Endothelial cell of umbilical vein (primary cell): ENCODE results near the gene SNX30. TPM values are rescaled to one million over a fixed set of nuclear protein-coding genes. Genes with fewer than 3 reads are reported as not detected.

ENCODE experiments used
- BruUV-seq: library from RNA; stranded (reverse); fragments of 400-500 nt; replicated peaks from 2 replicates; lab custom pipeline; 2021; lab: Mats Ljungman, UMichigan
- CTCF ChIA-PET: fragments of 300-600, 350-600 bp; sonication (Branson Sonifier 250); formaldehyde crosslinking; loops from one replicate; lab custom pipeline; 2021; ENCODE audit warnings: antibody characterized with exemption, inconsistent platforms; lab: Charles Lee
- POLR2A ChIA-PET: fragments of 300-600, 350-600 bp; sonication (Branson Sonifier 250); formaldehyde crosslinking; loops from one replicate; lab custom pipeline; 2021; ENCODE audit warnings: antibody characterized with exemption, inconsistent platforms; lab: Charles Lee
- DNase-seq: peaks from one replicate; pipeline ENCODE4 v3.0.0-alpha.2; 2011; ENCODE audit warnings: low read depth, low spot score
- FAIRE-seq: peaks from 2 replicates; lab custom pipeline; 2011; peaks lifted over from hg19 to GRCh38; lab: Jason Lieb, UNC
- H2AFZ ChIP-seq: 2 replicates; pipeline ENCODE4 v1.6.0; 2012; ENCODE audit warnings: low read depth, low read length, control low read depth, inconsistent platforms
- H3K27ac ChIP-seq: 2 replicates; pipeline ENCODE4 v1.5.1; 2011; ENCODE audit warnings: low read depth, mild to moderate bottlenecking, control low read depth, low read length, moderate library complexity; ENCODE audit not compliant: insufficient read depth
- H3K27me3 ChIP-seq, 2 experiments: 2 replicates each; pipeline versions ENCODE4 v1.6.0 to v1.6.1; 2011; ENCODE audit warnings: low read length in 2 of 2, mixed read lengths in 1 of 2; ENCODE audit not compliant: control insufficient read depth in 2 of 2, insufficient read depth in 2 of 2
- H3K36me3 ChIP-seq, 2 experiments: 2 replicates in 1 of 2; 3 replicates in 1 of 2; pipeline ENCODE4 v1.5.1; 2011; ENCODE audit warnings: low read length in 2 of 2, mild to moderate bottlenecking in 1 of 2, moderate library complexity in 1 of 2; ENCODE audit not compliant: control insufficient read depth in 2 of 2, insufficient read depth in 2 of 2; ENCODE audit errors: extremely low read depth in 1 of 2
- H3K4me1 ChIP-seq: 3 replicates; pipeline ENCODE4 v1.5.1; 2011; ENCODE audit warnings: mild to moderate bottlenecking, low read length; ENCODE audit not compliant: control insufficient read depth, insufficient read depth; ENCODE audit errors: extremely low read depth
- H3K4me2 ChIP-seq: 2 replicates; pipeline ENCODE4 v1.6.1; 2011; ENCODE audit warnings: low read length, control low read depth, mixed read lengths; ENCODE audit not compliant: insufficient read depth
- H3K4me3 ChIP-seq, 3 experiments: fragments of 200-600 bp in 1 of 3; sonication (generic), shearing (Covaris generic) in 1 of 3; replicated peaks in 1 of 3; 2 replicates each; pipeline ENCODE4 v1.5.1; 2011 to 2016; ENCODE audit warnings: control low read depth in 3 of 3, low read length in 3 of 3, mild to moderate bottlenecking in 2 of 3, inconsistent platforms in 1 of 3, low read depth in 1 of 3, moderate library complexity in 1 of 3; ENCODE audit not compliant: insufficient read depth in 1 of 3
- H3K79me2 ChIP-seq: 2 replicates; pipeline ENCODE4 v1.6.0; 2012; ENCODE audit warnings: low read length, inconsistent platforms; ENCODE audit not compliant: control insufficient read depth, insufficient read depth
- H3K9ac ChIP-seq: replicated peaks from 2 replicates; pipeline ENCODE3; 2011; ENCODE audit warnings: low read length, control low read depth; ENCODE audit not compliant: insufficient read depth; ENCODE audit errors: extremely low read depth
- H3K9me1 ChIP-seq: replicated peaks from 3 replicates; pipeline ENCODE4 v1.6.0; 2011; ENCODE audit warnings: mild to moderate bottlenecking, low read length; ENCODE audit not compliant: control insufficient read depth, insufficient read depth; ENCODE audit errors: extremely low read depth
- H3K9me3 ChIP-seq: replicated peaks from 2 replicates; pipeline ENCODE4 v1.5.1; 2012; ENCODE audit warnings: low read length, inconsistent platforms; ENCODE audit not compliant: control insufficient read depth, insufficient read depth
- H4K20me1 ChIP-seq: replicated peaks from 2 replicates; pipeline ENCODE3; 2011; ENCODE audit warnings: mild to moderate bottlenecking, low read length; ENCODE audit not compliant: control insufficient read depth, insufficient read depth; ENCODE audit errors: extremely low read depth
- CTCF ChIP-seq, 2 donors: IDR thresholded peaks; 1 replicate in 1 of 2; 2 replicates in 1 of 2; pipeline ENCODE4 v1.5.1; 2011; ENCODE audit warnings: low read length in 2 of 2, mild to moderate bottlenecking in 2 of 2, moderate library complexity in 2 of 2, control low read depth in 1 of 2, inconsistent platforms in 1 of 2, low read depth in 1 of 2; ENCODE audit not compliant: insufficient read depth in 1 of 2; ENCODE audit errors: extremely low read depth in 1 of 2
- EZH2 ChIP-seq: IDR thresholded peaks from 2 replicates; pipeline ENCODE4 v1.6.1; 2012; ENCODE audit warnings: borderline replicate concordance, low read depth, mild to moderate bottlenecking, moderate library complexity, low read length, inconsistent platforms; ENCODE audit not compliant: severe bottlenecking
- FOS ChIP-seq: IDR thresholded peaks from 2 replicates; pipeline ENCODE4 v1.6.1; 2011; ENCODE audit warnings: mild to moderate bottlenecking, low read length, moderate library complexity, borderline replicate concordance; ENCODE audit not compliant: insufficient read depth
- GATA2 ChIP-seq: IDR thresholded peaks from 2 replicates; pipeline ENCODE4 v1.7.0; 2011; ENCODE audit warnings: low read depth, mild to moderate bottlenecking, moderate library complexity, mixed read lengths, low read length; ENCODE audit not compliant: insufficient read length, insufficient read depth
- JUN ChIP-seq: IDR thresholded peaks from 2 replicates; pipeline ENCODE4 v1.6.1; 2011; ENCODE audit warnings: borderline replicate concordance, low read depth; ENCODE audit not compliant: insufficient read length, insufficient read depth
- MYC ChIP-seq: IDR thresholded peaks from one replicate; pipeline ENCODE4 v1.6.1; 2011; ENCODE audit warnings: mild to moderate bottlenecking, low read depth, low read length
- POLR2A ChIP-seq: IDR thresholded peaks from 2 replicates; pipeline ENCODE4 v1.6.1; 2012; ENCODE audit warnings: low read depth, mild to moderate bottlenecking, control low read depth, low read length
- POLR2AphosphoS5 ChIP-seq: IDR thresholded peaks from 2 replicates; pipeline ENCODE4 v1.6.1; 2012; ENCODE audit warnings: low read depth, mild to moderate bottlenecking, control low read depth, low read length, moderate library complexity; ENCODE audit not compliant: insufficient read depth
- dilution Hi-C: fragments of 300-500 bp; cut with MboI; formaldehyde crosslinking; loops from one replicate; pipeline ENCODE4 v1.15.0; 2019; ENCODE audit warnings: low sequenced_read_pairs; ENCODE audit not compliant: extremely low pct_ligation_motif_present
- intact Hi-C: fragments of 100-400 bp; cut with micrococcal nuclease; formaldehyde crosslinking; loops from one replicate; pipeline ENCODE4 v1.10.0; 2022
- polyA plus RNA-seq, 4 experiments: library from polyadenylated mRNA; depleted of rRNA in 3 of 4; stranded (reverse) in 3 of 4; unstranded in 1 of 4; fragments of >200 nt; gene quantifications; 2 replicates each; pipeline versions ENCODE4 v1.2.1 to v1.2.3, GENCODE V29; 2011 to 2012; ENCODE audit warnings: missing spikeins in 1 of 4
- total RNA-seq: library from RNA; stranded (reverse); gene quantifications from 2 replicates; pipeline ENCODE4 v1.2.3, GENCODE V29; 2021
- TF ChIP-seq, protein P1 (sequence below): IDR thresholded peaks from 2 replicates; pipeline ENCODE4 v1.6.1; 2011; ENCODE audit not compliant: insufficient read depth, insufficient read length

SNX30 gene
- total and polyA plus RNA-seq, 2 donors (not counting 3 experiments of a cell fraction or from before 2014, with no cell fraction given): 2.8 to 6.3 TPM

- dilution Hi-C loops: no loop called here
- no peaks in the 10 kb centered on the region for H3K36me3 ChIP-seq
- no peaks in the 10 kb centered on the region for H3K27me3 ChIP-seq
- FAIRE-seq (no peak), DNase-seq (no peak)
- no TSS peak for BruUV-seq
- TF ChIP-seq FOS: no peak
- TF ChIP-seq GATA2: no peak
- TF ChIP-seq JUN: no peak
- no peak for TF ChIP-seq CTCF (IDR thresholded peaks at IDR 0.05; ENCODE audit: extremely low read depth in 1 of 2, insufficient read depth in 1 of 2, low read depth in 1 of 2, low read length in 2 of 2)
- no peak for TF ChIP-seq MYC
- TF ChIP-seq, protein P1, sequence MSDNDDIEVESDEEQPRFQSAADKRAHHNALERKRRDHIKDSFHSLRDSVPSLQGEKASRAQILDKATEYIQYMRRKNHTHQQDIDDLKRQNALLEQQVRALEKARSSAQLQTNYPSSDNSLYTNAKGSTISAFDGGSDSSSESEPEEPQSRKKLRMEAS: no peak
- TF ChIP-seq POLR2A: no peak
- no peak for TF ChIP-seq EZH2
- TF ChIP-seq POLR2AphosphoS5: no peak
- H3K27ac ChIP-seq: no peak overlapping the region
- no peak overlapping the region for H3K4me2 ChIP-seq
- no peaks in the 10 kb centered on the region for H3K4me1 ChIP-seq
- CTCF ChIA-PET: interaction anchor here (2.0 kb wide), 1 partner anchor 21 kb away, joined by 9 read pairs; no protein-coding TSS in a partner anchor
- intact Hi-C loops: no loop called here
- H3K79me2 ChIP-seq: no peaks in the 10 kb centered on the region
- no peak overlapping the region for H3K4me3 ChIP-seq
- POLR2A ChIA-PET: no interaction called here
- no peak overlapping the region for H3K9ac ChIP-seq
- H3K9me3 ChIP-seq: no peaks in the 10 kb centered on the region
- H3K9me1 ChIP-seq: no peaks in the 10 kb centered on the region
- no peaks in the 10 kb centered on the region for H4K20me1 ChIP-seq
- no peak overlapping the region for H2AFZ ChIP-seq
These were observed 130.8 kb downstream of the SNX30 start for GRCh38 chr9:112881331-112881730.
